Vagina (tissue), 2 donors: ENCODE measurements around the gene CALCR.

Experiments
- POLR2A ChIP-seq, 2 donors: fragments of 450-650 bp; IDR thresholded peaks; one replicate each; pipeline ENCODE4 v1.6.1; 2017; ENCODE audit warnings: antibody characterized with exemption in 2 of 2, mild to moderate bottlenecking in 2 of 2, moderate library complexity in 2 of 2
- POLR2AphosphoS5 ChIP-seq, 2 donors: sonication (generic); formaldehyde crosslinking; IDR thresholded peaks; one replicate each; pipeline ENCODE4 v1.9.0; 2017; ENCODE audit warnings: antibody characterized with exemption in 2 of 2, mild to moderate bottlenecking in 2 of 2, low read depth in 1 of 2; ENCODE audit not compliant: insufficient read depth in 1 of 2
- TF ChIP-seq, protein P1 (sequence below), 3 experiments: fragments of 450-650 bp in 2 of 3; fragments of 200-600 bp in 1 of 3; sonication (generic) in 1 of 3; IDR thresholded peaks; one replicate each; pipeline ENCODE4 v1.5.1; 2017 to 2019; ENCODE audit warnings: antibody characterized with exemption in 3 of 3, mild to moderate bottlenecking in 2 of 3, moderate library complexity in 2 of 3

DNA sequence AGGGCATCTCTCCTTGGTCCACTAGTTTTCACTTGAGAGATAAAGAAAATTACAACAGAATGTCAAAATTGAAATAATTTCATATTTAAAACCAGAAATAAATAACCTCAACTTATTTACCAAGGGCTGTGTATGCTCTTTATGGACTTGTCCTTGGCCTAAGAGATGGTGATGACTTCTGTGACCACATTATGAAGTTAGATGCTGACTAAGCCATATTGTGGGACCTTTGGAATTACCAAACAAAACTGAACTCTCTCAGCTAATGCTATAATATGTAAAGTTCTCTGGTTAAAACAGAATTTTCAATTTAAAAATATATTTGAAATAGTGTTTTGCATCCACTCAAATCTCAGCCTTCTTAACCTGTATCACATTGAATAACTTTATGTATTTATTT, 38.9 kb downstream of the CALCR start:
- TF ChIP-seq POLR2AphosphoS5 (IDR thresholded peaks at IDR 0.05; ENCODE audit: insufficient read depth in 1 of 2, low read depth in 1 of 2) (no peak), POLR2A (IDR thresholded peaks at IDR 0.05) (no peak)
- TF ChIP-seq, protein P1, sequence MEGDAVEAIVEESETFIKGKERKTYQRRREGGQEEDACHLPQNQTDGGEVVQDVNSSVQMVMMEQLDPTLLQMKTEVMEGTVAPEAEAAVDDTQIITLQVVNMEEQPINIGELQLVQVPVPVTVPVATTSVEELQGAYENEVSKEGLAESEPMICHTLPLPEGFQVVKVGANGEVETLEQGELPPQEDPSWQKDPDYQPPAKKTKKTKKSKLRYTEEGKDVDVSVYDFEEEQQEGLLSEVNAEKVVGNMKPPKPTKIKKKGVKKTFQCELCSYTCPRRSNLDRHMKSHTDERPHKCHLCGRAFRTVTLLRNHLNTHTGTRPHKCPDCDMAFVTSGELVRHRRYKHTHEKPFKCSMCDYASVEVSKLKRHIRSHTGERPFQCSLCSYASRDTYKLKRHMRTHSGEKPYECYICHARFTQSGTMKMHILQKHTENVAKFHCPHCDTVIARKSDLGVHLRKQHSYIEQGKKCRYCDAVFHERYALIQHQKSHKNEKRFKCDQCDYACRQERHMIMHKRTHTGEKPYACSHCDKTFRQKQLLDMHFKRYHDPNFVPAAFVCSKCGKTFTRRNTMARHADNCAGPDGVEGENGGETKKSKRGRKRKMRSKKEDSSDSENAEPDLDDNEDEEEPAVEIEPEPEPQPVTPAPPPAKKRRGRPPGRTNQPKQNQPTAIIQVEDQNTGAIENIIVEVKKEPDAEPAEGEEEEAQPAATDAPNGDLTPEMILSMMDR (IDR thresholded peaks at IDR 0.05) = no peak
